ENCODE data around the gene PRPF31.

- TF ChIP-seq L3MBTL2 (conservative IDR thresholded peaks at IDR 0.05) (no peak), BHLHE40 (IDR thresholded peaks at IDR 0.05; ENCODE audit: borderline replicate concordance) (no peak), ZNF384 (IDR thresholded peaks at IDR 0.05) (no peak), ARNT (IDR thresholded peaks at IDR 0.05) (no peak), SUZ12 (IDR thresholded peaks at IDR 0.05) (no peak), FOXM1 (IDR thresholded peaks at IDR 0.05; ENCODE audit: borderline replicate concordance) (no peak), ELF4 (IDR thresholded peaks at IDR 0.05) (no peak), SP1 (IDR thresholded peaks at IDR 0.05) (no peak), FOXK2 (IDR thresholded peaks at IDR 0.05) (no peak), NFRKB (IDR thresholded peaks at IDR 0.05) (no peak), CTBP1 (IDR thresholded peaks at IDR 0.05; ENCODE audit: borderline replicate concordance) (no peak)
- TF ChIP-seq, protein P1, sequence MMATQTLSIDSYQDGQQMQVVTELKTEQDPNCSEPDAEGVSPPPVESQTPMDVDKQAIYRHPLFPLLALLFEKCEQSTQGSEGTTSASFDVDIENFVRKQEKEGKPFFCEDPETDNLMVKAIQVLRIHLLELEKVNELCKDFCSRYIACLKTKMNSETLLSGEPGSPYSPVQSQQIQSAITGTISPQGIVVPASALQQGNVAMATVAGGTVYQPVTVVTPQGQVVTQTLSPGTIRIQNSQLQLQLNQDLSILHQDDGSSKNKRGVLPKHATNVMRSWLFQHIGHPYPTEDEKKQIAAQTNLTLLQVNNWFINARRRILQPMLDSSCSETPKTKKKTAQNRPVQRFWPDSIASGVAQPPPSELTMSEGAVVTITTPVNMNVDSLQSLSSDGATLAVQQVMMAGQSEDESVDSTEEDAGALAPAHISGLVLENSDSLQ (IDR thresholded peaks at IDR 0.05) = no peak
These were observed 49.7 kb downstream of the PRPF31 start for GRCh38 chr19:54165222-54165621.
